Measurements from ENCODE around the gene PRKN.

The PRKN gene

DNA sequence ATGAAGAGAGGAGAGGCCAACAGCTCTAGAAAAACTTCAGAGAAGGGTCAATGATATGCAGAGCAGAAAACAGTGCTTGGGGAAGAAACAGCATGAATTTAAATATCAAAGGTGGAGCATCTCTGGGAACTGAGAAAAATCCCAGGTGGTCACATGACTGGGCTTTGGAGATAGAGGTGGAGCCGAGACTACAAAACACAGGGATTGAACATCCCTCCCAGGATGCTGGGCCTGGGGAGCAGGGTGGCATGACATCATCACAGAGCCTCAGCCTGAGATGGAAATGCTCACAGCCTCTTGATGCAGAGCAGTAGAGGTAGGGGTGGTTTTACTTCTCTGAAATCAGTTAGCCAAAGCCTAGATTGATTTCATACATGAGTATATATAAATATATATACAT, 529.5 kb downstream of the PRKN start:
- no peak overlapping the region for H3K27ac Mint-ChIP-seq
- no peak for DNase-seq
- H3K36me3 Mint-ChIP-seq (ENCODE audit: low read depth) = no peaks in the 10 kb centered on the region
- no peak overlapping the region for H3K4me3 Mint-ChIP-seq
- peaks cover 15% of the 10 kb centered on the region for H3K4me1 Mint-ChIP-seq
- no peaks in the 10 kb centered on the region for H3K9me3 Mint-ChIP-seq
- TF ChIP-seq, protein P1, sequence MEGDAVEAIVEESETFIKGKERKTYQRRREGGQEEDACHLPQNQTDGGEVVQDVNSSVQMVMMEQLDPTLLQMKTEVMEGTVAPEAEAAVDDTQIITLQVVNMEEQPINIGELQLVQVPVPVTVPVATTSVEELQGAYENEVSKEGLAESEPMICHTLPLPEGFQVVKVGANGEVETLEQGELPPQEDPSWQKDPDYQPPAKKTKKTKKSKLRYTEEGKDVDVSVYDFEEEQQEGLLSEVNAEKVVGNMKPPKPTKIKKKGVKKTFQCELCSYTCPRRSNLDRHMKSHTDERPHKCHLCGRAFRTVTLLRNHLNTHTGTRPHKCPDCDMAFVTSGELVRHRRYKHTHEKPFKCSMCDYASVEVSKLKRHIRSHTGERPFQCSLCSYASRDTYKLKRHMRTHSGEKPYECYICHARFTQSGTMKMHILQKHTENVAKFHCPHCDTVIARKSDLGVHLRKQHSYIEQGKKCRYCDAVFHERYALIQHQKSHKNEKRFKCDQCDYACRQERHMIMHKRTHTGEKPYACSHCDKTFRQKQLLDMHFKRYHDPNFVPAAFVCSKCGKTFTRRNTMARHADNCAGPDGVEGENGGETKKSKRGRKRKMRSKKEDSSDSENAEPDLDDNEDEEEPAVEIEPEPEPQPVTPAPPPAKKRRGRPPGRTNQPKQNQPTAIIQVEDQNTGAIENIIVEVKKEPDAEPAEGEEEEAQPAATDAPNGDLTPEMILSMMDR (IDR thresholded peaks at IDR 0.05) = no peak
- peaks cover 14% of the 10 kb centered on the region for H3K27me3 Mint-ChIP-seq (ENCODE audit: low read depth, poor library complexity)

DNA sequence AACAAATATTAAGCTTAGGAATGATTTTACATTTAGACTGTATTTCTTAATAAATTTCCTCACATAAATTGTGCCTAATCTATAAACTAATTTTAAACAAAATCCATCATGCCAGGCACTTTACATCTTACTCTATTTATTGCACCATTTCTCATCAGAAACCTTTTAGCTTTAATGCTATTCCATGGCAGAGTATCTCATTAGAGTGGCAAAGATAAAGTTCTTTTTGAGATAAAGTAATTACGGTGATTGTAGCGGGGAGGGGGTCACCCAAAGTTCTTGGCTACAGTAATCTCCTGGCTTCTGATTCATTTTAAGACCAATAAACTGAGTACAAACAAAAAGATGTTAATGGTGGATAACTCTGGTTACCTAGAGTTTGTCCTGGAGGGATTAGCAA, 532.1 kb downstream of the PRKN start:
- Mint-ChIP-seq H3K27ac (no peak overlapping the region), H3K9me3 (no peaks in the 10 kb centered on the region), H3K4me1 (peaks cover 8% of the 10 kb centered on the region), H3K4me3 (no peak overlapping the region), H3K36me3 (ENCODE audit: low read depth) (no peaks in the 10 kb centered on the region), H3K27me3 (ENCODE audit: low read depth, poor library complexity) (peaks cover 14% of the 10 kb centered on the region)
- TF ChIP-seq, protein P1 (IDR thresholded peaks at IDR 0.05) = no peak
- no peak for DNase-seq

DNA sequence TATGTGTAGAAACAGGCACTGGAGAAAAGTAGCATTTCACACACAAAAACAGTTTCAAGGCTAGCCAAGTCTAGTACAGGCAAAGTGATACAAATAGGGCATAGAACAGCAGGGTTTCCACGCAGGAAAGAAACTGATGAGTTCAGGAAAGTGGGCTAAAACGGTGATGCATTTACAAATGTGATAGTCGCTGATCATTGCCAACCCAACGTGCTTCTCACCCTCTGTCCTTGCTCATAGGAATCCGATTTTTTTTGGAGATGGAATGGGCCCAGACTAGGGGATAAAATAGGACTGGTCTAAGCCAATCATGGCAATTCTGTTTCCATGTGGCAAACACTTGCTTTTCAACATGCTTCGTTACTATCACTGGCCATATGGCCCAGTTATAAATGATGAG, 536.6 kb downstream of the PRKN start:
- DNase-seq = no peak
- Mint-ChIP-seq H3K27me3 (ENCODE audit: low read depth, poor library complexity) (peaks cover 10% of the 10 kb centered on the region), H3K4me3 (no peak overlapping the region), H3K4me1 (no peaks in the 10 kb centered on the region), H3K36me3 (ENCODE audit: low read depth) (no peaks in the 10 kb centered on the region), H3K9me3 (peaks cover 4% of the 10 kb centered on the region), H3K27ac (no peak overlapping the region)
- TF ChIP-seq, protein P1 (IDR thresholded peaks at IDR 0.05) = no peak

DNA sequence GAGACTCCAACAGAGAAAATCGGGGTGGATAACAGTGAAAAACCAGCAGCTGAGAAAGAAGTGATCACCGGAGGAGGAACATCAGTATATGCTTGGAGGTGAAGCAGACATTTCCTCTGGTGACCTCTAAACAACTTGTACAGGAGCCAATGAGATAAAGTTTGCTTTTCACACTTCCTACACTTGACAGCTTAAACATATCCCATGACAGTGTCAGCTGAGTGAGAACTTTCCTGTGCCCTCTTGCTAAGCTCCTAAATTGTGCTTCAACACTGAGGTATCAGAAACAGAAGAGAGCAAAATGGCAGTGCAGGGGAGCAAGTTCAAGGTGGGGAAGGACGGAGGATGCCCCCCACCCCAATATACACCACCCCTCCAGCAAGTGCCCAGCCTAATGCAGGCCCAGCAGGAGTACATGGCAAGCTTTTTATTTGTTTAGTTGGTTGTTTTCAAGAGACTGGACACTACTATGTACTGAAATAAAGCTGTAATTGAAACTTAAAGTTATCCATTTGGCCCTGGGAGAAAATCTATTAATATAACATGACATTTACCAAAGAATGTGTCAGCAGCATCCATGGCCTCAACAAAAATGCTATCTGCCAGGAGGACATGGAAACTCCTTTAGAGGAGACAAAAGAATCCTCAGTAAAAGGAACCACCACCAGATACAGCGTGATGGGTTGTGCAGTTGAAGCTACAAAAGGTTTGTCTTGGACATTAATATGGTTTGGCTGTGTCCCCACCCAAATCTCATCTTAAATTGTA, 540.2 kb downstream of the PRKN start:
- DNase-seq = no peak
- Mint-ChIP-seq H3K27me3 (ENCODE audit: low read depth, poor library complexity) (no peaks in the 10 kb centered on the region), H3K9me3 (peaks cover 4% of the 10 kb centered on the region), H3K4me3 (no peak overlapping the region), H3K4me1 (no peaks in the 10 kb centered on the region), H3K27ac (no peak overlapping the region), H3K36me3 (ENCODE audit: low read depth) (no peaks in the 10 kb centered on the region)
- TF ChIP-seq, protein P1 (IDR thresholded peaks at IDR 0.05) = no peak

DNA sequence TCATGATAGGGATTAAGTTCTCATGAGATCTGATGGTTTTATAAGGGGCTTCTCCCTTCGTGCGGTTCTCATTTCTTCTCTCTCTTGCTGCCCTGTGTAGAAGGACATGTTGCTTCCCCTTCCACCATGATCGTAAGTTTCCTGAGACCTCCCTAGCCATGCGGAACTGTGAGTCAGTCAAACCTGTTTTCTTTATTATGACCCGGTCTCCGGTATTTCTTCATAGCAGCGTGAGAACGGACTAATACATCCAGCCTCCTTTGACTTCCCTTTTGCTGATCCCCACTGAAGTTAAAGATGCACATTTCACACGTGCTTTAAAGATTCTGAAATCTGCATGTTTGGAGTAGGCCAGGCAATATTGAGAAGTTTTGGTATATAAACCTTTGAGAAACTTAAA, 543.1 kb downstream of the PRKN start:
- no peak for DNase-seq
- Mint-ChIP-seq H3K4me3 (no peak overlapping the region), H3K27me3 (ENCODE audit: low read depth, poor library complexity) (peaks cover 4% of the 10 kb centered on the region), H3K36me3 (ENCODE audit: low read depth) (no peaks in the 10 kb centered on the region), H3K27ac (no peak overlapping the region), H3K4me1 (no peaks in the 10 kb centered on the region), H3K9me3 (peaks cover 4% of the 10 kb centered on the region)
- TF ChIP-seq, protein P1 (IDR thresholded peaks at IDR 0.05) = no peak

Data from nephron progenitor cell (in vitro differentiated cells).